ENCODE measurements around the gene GLI2.
A peak's percentile ranks its signal among the peaks of the same experiment; 100 is the strongest.

GLI2 gene

DNA sequence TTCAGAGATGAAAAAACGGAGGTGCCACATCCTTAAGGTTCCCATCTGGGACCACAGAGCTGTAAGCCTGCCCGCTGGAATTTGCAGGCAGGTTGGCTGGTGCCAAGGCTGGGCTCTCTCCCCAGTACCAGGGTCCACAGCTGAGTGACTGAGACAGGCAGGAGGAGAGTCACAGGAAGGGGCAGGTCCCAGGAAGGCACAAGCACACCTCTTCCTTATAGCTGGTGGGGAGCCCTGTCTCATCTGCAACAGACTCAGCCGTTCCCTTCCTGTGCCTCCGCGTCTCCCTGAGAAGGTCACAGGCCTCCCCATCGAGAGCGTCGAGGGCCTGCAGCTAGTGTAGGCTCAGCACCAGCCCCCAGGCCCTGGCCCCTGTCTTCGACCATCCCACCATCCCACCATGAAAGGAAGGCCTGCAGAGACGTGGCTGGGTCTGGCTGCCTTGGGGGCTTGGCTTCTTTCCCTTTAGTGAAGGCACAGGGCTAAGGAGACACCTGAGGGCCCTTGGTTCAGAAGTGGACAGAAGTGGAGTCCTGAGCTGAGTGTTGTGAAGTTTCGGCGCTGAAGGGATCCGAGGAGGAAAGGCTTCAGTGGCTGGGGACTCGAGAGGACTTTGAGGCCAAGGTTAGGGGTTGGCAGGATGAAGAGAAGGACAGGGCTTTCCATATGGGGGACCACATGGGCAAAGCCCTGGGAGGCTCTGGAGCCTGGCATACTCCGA is 26.8 kb downstream of the GLI2 start:
- peaks cover 0 to 16% of the 10 kb centered on the region in 2 donors for H3K27me3 Mint-ChIP-seq
- no peak for DNase-seq

DNA sequence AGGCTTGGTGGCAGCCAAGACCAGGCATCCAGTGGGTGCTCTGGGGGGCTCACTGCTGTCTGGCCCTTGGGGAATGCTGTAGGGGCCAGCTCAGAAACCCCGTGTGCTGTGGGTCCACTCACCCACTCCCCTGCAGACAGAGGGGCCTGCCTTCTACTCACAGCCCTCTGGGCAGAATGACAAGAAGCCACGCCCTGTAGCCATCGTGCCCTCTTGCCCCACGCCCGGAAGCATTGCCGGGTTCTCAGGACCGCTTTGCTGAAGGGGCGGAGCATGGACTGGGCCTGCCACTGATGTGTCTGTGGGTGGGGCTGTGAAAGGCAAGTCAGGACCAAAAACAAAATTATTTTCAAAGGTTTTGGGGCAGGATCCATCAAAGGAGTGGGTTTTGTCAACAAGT is 27.8 kb downstream of the GLI2 start:
- no peak overlapping the region for H3K4me3 Mint-ChIP-seq
- H3K4me1 Mint-ChIP-seq, result no peaks in the 10 kb centered on the region
- H3K27ac Mint-ChIP-seq, result no peak overlapping the region
- H3K9me3 Mint-ChIP-seq, result no peaks in the 10 kb centered on the region
- peaks cover 0 to 7% of the 10 kb centered on the region in 2 donors for H3K27me3 Mint-ChIP-seq
- no peak for ATAC-seq (replicated peaks)
- no peaks in the 10 kb centered on the region for H3K36me3 Mint-ChIP-seq
- DNase-seq, result no peak

More for the DNA sequence above, 26.8 kb downstream of the GLI2 start:
- H3K4me3 Mint-ChIP-seq, result no peak overlapping the region
- ATAC-seq (replicated peaks), result no peak
- no peaks in the 10 kb centered on the region for H3K4me1 Mint-ChIP-seq
- H3K36me3 Mint-ChIP-seq, result no peaks in the 10 kb centered on the region
- no peak overlapping the region for H3K27ac Mint-ChIP-seq
- peaks cover 0 to 1% of the 10 kb centered on the region in 2 donors for H3K9me3 Mint-ChIP-seq

DNA sequence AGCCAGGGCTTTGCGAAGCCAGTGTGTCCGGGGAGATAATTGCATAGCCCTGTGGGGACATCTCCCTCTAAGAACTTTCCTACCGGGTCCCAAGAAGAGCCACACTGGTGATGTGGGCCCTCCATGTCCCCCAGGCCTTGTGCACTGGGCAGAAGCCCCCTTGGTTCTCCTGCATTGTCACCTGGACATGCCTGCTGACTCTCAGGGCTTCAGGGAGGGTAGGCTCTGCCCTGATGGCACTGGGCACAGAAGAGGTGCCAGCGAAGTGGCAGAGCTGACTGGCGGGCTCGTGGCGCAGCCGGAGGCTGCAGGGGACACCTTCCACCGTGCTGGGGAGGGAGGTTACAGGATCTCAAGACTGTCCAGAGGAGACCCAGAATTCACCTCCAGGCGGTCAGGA is 28.3 kb downstream of the GLI2 start:
- Mint-ChIP-seq H3K4me1 (no peaks in the 10 kb centered on the region), H3K4me3 (no peak overlapping the region), H3K36me3 (no peaks in the 10 kb centered on the region), H3K27ac (no peak overlapping the region), H3K9me3 (no peaks in the 10 kb centered on the region), H3K27me3 (peaks cover 0 to 7% of the 10 kb centered on the region in 2 donors)
- no peak for ATAC-seq (replicated peaks)
- no peak for DNase-seq

DNA sequence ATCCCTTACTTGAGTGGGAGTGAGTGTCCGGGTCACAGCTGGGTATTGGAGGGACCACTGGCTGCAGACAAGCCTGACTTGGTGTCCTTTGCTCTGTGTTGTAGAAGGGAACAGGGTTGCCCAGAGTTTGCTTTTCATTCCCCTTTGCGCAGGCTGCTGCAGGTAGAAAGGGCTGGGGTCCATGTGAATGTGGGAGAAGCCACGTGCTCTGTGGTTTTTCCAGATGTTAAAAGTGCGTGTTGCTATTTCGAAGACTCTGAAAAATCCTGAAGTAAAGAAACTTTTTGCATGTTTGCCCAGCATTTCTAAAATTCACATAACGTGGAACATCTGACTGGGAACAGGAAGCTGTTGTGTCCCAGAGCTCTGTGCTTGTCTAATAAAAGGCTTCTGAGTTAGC is 28.8 kb downstream of the GLI2 start:
- ATAC-seq (replicated peaks), result no peak
- Mint-ChIP-seq H3K36me3 (no peaks in the 10 kb centered on the region), H3K9me3 (no peaks in the 10 kb centered on the region), H3K4me3 (no peak overlapping the region), H3K4me1 (no peaks in the 10 kb centered on the region), H3K27me3 (peaks cover 0 to 7% of the 10 kb centered on the region in 2 donors), H3K27ac (no peak overlapping the region)
- DNase-seq, result no peak

DNA sequence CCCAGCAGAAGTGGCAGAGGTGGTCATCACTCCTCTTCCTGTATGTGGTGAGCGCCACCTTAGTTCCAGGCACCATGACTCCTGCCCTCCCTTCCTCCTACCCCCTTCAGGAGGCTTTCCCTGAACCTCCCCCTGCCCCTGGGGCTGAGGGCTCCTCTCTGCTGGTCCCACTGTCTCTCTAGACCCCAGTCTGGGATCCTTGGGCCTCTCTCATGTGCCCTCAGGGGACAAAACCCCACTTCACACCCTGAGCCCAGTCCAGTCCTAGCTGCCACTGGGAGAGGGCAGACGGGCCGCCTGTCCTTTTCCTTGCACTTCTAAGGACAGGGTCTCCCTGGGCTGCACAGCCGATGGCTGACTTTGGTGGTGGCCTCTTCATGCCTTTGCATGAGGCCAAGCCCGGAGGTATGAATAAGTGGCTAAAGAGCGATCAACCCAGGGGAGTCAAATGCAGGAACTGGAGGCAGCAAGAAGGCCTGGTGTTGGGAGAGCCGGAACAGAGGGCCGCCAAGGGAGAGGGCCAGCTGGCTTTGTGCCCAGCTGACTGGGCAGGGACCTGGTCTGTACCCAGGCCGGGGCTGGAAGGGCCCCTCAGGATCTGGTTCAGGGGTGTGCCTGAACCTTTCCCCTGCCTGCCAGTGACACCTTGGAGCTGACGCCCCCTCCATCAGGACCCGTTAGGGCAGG is 29.5 kb downstream of the GLI2 start:
- H3K4me3 Mint-ChIP-seq, result no peak overlapping the region
- no peaks in the 10 kb centered on the region for H3K9me3 Mint-ChIP-seq
- H3K27ac Mint-ChIP-seq, result no peak overlapping the region
- no peaks in the 10 kb centered on the region for H3K36me3 Mint-ChIP-seq
- H3K4me1 Mint-ChIP-seq, result no peaks in the 10 kb centered on the region
- peaks cover 0 to 7% of the 10 kb centered on the region in 2 donors for H3K27me3 Mint-ChIP-seq
- no peak for ATAC-seq (replicated peaks)
- DNase-seq, result no peak

DNA sequence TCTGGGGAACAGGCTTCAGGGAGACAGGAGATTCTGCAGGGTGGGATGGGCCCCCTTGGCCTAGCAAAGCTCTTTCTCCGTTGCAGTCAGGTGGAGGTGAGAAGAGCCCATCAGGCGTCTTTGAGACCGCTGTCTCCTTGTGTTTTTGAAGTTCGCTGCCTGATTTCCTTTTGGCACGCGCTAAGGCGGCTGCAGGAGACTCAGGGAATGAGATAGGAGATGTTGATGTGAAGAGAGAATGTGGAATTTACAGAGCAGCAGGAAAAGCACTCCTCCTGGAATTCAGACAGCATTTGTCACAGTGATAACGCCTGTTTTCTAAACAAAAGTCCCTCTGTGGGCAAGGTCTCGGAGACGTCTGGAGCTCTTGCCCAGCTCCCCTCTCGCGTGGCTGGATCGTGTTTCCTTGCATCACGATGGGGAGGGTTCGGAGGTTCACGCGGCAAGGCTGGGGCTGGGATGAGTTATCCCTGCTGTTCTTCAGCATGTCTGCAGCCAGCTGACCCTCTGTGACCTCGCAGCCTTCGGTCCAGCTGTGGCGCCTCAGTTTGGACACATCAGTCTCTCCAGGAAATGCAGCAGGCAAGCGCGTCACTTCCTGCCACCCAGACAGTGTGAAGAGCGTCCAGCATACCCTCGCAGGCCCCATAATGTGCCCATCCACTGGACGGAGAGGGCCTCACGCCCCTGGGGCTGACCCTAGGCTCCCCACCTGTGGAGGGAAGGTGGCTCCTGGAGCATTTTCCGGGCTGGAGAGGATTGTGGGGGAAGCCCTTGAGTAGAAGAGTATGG is 30.2 kb downstream of the GLI2 start:
- no peaks in the 10 kb centered on the region for H3K4me1 Mint-ChIP-seq
- DNase-seq, result no peak

DNA sequence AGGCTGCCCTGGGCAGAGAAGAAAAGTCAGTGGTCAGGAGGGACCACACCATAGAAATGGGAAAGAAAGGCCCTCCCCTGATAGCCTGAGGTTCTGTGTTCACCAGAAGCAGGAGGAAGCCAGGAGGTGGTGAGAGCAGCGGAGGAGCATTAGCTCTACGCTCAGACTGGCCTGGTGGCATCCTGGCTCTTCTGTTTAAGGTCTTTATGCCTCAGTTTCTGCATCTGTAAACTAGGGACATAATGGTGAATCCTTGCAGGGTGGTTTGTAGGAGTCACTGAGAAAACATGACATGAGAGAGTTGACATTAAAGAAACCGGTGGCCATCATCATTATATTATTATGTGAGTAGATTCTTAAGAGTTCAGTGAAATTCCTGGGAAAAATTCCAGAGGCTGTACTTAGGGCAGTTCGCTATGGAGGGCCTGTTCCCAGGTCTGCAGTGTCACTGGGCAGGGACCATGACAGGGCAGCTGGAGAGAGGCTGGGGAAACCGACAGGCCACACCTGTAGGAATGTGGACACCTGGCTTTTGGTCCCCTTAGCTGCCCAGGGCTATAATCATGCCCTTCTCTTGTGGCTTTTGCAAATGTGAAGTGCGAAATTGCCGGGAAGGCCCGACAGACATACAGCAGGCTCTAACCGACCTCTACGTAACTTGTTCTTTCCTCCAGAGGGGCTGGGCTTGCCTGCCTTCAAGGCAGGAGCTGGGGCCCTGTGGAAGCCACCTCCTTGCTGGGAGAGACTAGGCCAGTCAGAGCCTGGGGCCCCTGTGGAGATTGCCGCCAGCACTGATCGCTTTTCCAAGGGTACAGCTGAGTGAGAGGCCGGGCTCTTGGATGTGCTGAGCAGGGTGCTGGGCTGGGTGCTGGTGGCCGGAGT is 31.0 kb downstream of the GLI2 start:
- no peak overlapping the region for H3K27ac Mint-ChIP-seq
- no peaks in the 10 kb centered on the region for H3K4me1 Mint-ChIP-seq
- H3K27me3 Mint-ChIP-seq, result no peaks in the 10 kb centered on the region
- H3K36me3 Mint-ChIP-seq, result no peaks in the 10 kb centered on the region
- ATAC-seq (replicated peaks) (no peak), DNase-seq (no peak)
- H3K4me3 Mint-ChIP-seq, result no peak overlapping the region
- no peaks in the 10 kb centered on the region for H3K9me3 Mint-ChIP-seq

More for the DNA sequence above, 30.2 kb downstream of the GLI2 start:
- no peaks in the 10 kb centered on the region for H3K9me3 Mint-ChIP-seq
- H3K27ac Mint-ChIP-seq, result no peak overlapping the region
- no peak overlapping the region for H3K4me3 Mint-ChIP-seq
- H3K27me3 Mint-ChIP-seq, result peaks cover 0 to 5% of the 10 kb centered on the region in 2 donors
- no peaks in the 10 kb centered on the region for H3K36me3 Mint-ChIP-seq
- ATAC-seq (replicated peaks), result no peak

DNA sequence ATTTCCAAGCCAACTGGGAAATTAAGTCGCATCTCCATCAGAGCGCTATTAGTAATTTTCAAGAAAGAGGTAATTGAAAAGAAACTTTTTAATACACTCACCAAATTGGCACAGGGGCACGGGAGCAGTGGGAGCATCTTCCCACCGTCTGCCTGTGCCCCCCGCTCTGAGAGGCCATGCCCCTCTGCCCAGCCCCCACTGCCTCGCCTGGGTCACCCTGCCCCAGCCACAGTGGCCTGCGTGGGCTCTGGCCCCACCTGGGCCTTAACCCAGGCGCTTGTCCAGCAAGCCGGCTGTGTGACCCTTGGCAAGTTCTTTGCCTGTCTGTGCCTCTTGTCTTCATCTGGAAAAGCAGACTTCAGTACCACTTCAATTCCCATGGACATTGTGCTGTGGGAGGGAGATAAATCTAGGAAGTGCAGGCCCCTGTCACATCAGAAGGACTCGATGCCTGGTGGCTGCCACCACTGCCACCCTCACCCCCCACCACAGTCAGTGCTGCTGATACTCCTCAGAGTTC is 31.9 kb downstream of the GLI2 start:
- DNase-seq (no peak), ATAC-seq (replicated peaks) (no peak)
- Mint-ChIP-seq H3K4me1 (no peaks in the 10 kb centered on the region), H3K9me3 (no peaks in the 10 kb centered on the region), H3K4me3 (no peak overlapping the region), H3K36me3 (no peaks in the 10 kb centered on the region), H3K27me3 (no peaks in the 10 kb centered on the region), H3K27ac (no peak overlapping the region)

DNA sequence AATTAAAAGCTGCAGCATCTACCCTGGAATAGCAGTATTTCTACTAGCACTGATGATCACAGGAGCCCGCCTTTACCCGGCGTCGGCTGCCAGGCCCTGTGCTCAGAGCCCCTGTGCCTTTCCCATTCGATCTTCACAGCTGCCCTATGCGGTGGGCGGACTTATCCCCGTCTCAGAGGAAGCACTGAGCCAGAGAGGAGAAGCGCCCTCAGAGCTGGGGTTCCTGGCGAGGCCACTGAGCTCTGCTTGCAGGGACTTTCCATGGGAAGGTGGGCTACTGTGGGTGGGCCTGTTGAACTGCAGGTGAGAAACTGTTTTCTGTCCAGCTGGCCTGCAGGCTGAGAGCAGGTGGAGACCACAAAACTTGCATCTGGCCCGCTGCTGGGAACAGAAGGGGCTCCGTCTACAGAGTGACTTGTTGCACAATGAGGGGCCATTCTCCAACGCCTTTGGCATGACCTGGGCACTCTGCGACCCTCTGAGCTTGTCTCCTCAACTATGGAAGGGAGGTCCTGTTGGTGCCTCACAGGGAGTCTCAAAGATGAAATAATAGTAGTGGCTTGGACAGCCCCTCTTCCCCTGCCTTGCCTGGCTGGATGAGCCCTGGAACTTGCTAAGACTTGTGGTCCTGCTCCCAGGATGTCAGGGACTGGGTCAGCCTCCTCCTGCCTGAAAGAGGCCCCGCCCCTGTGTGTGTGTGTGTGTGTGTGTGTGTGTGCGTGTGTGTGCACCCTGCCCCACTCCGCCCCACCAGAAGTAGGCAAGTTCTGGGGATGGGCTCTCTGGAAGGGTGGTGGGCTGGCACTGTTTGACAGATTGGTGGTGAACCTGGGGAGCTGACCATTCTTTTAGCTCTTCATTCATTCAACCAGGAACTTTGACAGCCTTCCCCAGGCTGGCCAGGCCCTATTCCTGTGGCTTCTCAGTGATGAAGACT is 32.7 kb downstream of the GLI2 start:
- Mint-ChIP-seq H3K27me3 (no peaks in the 10 kb centered on the region), H3K4me1 (no peaks in the 10 kb centered on the region), H3K4me3 (no peak overlapping the region), H3K9me3 (no peaks in the 10 kb centered on the region), H3K27ac (peak overlapping the region; percentile 32), H3K36me3 (no peaks in the 10 kb centered on the region)
- DNase-seq (no peak), ATAC-seq (replicated peaks) (no peak)

DNA sequence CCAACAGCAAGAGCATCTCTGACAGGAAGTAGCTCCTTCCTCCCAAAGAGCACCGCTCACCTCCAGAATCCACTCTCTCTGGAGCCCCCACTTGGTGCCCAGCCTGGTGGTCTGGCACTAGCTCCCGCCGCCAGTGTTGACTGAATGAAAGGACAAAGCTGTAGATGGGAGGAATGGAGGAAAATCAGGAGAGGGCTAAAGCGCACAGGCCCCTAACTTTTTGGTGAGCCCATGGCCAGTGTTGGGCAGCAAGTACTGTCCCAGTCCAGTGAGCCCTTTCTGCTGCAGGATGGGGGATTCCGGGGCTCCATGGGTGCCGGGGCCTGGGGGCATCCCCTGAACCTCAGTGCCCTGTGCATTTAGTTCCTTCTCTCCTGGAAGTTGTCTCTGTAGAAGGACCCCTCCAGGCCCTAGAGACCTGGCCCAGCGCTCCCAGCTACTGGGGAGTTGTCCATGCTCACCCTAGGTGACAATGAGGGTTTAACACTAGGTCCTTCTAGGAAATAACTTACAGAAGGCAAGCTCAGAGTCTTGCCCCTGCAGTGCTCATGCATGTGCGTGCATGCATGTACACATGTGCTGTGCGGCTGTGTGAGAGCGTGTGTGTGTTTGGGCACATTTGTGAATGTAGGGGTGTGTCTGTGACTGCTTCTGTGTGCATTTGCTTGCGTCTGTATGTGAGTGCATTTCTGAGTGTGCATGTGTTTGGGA is 33.6 kb downstream of the GLI2 start:
- DNase-seq (no peak), ATAC-seq (replicated peaks) (no peak)
- Mint-ChIP-seq H3K9me3 (no peaks in the 10 kb centered on the region), H3K36me3 (no peaks in the 10 kb centered on the region), H3K27me3 (no peaks in the 10 kb centered on the region), H3K27ac (no peak overlapping the region), H3K4me1 (no peaks in the 10 kb centered on the region), H3K4me3 (no peak overlapping the region)

DNA sequence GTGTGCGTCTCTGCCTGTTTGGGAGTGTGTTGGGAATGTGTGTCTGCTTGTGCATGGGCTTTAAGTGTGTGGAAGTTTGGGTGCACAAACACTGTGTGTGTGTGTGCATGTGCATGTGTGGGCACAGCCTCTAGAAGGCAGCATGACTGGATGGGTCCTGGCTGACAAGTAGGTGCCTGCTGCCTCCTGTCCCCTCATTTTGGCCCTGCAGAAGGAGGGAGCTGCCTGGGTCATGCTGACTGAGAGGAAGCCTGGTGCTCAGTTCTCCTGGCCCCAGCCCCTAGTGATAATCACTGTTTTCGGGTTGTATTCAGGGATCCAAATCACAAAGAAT is 34.1 kb downstream of the GLI2 start:
- Mint-ChIP-seq H3K4me1 (no peaks in the 10 kb centered on the region), H3K36me3 (no peaks in the 10 kb centered on the region), H3K27ac (no peak overlapping the region), H3K27me3 (no peaks in the 10 kb centered on the region), H3K4me3 (no peak overlapping the region), H3K9me3 (no peaks in the 10 kb centered on the region)
- DNase-seq, result no peak
- no peak for ATAC-seq (replicated peaks)

DNA sequence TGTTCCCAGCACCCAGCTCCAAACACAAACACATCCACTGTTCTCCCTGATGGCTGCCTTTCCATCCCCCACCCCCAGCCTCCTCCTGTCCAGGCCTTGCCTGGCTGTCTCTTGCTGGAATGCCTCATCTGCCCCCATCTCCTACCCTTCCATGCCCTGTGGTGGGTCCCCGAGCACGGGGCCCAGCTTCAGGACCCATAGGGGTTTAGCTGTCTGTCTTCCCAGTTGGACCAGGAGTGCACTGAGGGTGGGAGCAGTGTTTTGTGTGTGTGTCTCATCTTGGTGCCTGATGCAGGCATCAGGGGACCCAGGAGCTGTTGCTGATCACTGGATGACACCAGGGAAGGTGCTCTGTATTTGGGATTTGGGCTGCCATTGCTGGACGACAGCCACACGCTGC is 34.5 kb downstream of the GLI2 start:
- H3K27me3 Mint-ChIP-seq, result no peaks in the 10 kb centered on the region
- DNase-seq, result no peak
- ATAC-seq (replicated peaks), result no peak
- no peaks in the 10 kb centered on the region for H3K9me3 Mint-ChIP-seq
- no peak overlapping the region for H3K27ac Mint-ChIP-seq
- no peaks in the 10 kb centered on the region for H3K4me1 Mint-ChIP-seq
- H3K4me3 Mint-ChIP-seq, result no peak overlapping the region
- no peaks in the 10 kb centered on the region for H3K36me3 Mint-ChIP-seq

DNA sequence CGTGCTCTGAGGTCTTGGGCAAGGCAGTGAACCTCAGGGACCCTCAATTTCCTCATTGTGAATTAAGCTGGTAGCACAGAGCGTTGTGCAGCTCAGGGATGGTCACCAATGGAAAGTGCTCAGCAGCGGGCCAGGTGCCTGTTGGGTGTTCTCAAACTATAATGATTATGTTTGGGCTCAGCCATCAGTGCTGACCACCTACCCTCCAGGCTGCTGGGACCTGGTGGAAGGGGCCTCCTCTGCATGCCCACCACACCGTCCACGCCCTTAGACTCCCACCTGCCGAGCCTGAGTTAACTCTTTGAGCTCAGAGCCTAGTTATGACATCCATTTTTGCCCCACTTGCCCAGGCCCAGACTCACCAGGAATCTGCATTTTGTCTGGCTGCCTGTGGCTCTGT is 35.0 kb downstream of the GLI2 start:
- Mint-ChIP-seq H3K27me3 (no peaks in the 10 kb centered on the region), H3K4me1 (no peaks in the 10 kb centered on the region), H3K27ac (no peak overlapping the region), H3K36me3 (no peaks in the 10 kb centered on the region), H3K4me3 (no peak overlapping the region), H3K9me3 (no peaks in the 10 kb centered on the region)
- DNase-seq (no peak), ATAC-seq (replicated peaks) (no peak)
